ENCODE data around the gene WDR74. TPM values are rescaled to one million over a fixed set of nuclear protein-coding genes. Genes with fewer than 3 reads are reported as not detected.

Gene WDR74
- total and polyA plus RNA-seq, 2 of the 13 experiments (the other 11 are each of a cell fraction or from before 2014, with no cell fraction given) = 77.0 to 83.3 TPM

- TF ChIP-seq, protein P1, sequence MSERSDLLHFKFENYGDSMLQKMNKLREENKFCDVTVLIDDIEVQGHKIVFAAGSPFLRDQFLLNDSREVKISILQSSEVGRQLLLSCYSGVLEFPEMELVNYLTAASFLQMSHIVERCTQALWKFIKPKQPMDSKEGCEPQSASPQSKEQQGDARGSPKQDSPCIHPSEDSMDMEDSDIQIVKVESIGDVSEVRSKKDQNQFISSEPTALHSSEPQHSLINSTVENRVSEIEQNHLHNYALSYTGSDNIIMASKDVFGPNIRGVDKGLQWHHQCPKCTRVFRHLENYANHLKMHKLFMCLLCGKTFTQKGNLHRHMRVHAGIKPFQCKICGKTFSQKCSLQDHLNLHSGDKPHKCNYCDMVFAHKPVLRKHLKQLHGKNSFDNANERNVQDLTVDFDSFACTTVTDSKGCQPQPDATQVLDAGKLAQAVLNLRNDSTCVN (CRISPR knock-in tag; IDR thresholded peaks at IDR 0.05; ENCODE audit: borderline replicate concordance) = no peak
- TF ChIP-seq KMT2A (CRISPR knock-in tag; IDR thresholded peaks at IDR 0.05) (peak; percentile 89; the same call in 1 of the 2 replicates), NCOA5 (CRISPR knock-in tag; IDR thresholded peaks at IDR 0.05) (peak; percentile 97), PITX1 (CRISPR knock-in tag; IDR thresholded peaks at IDR 0.05) (peak; percentile 83), PPARG (CRISPR knock-in tag; conservative IDR thresholded peaks at IDR 0.05) (peak; percentile 92), THAP9 (CRISPR knock-in tag; IDR thresholded peaks at IDR 0.05; ENCODE audit: borderline replicate concordance) (no peak), ZNF569 (CRISPR knock-in tag; IDR thresholded peaks at IDR 0.05; ENCODE audit: borderline replicate concordance) (no peak), CSRNP1 (CRISPR knock-in tag; IDR thresholded peaks at IDR 0.05) (peak; percentile 27; the same call in 1 of the 2 replicates), ZNF124 (CRISPR knock-in tag; IDR thresholded peaks at IDR 0.05) (peak; percentile 98; the same call in 1 of the 2 replicates), IKZF4 (CRISPR knock-in tag; IDR thresholded peaks at IDR 0.05; ENCODE audit: borderline replicate concordance, low read depth, not compliant biosample characterization) (no peak), ZNF510 (CRISPR knock-in tag; IDR thresholded peaks at IDR 0.05; ENCODE audit: low read depth) (peak; percentile 72; the same call in 1 of the 2 replicates)
- TF ChIP-seq, protein P2, sequence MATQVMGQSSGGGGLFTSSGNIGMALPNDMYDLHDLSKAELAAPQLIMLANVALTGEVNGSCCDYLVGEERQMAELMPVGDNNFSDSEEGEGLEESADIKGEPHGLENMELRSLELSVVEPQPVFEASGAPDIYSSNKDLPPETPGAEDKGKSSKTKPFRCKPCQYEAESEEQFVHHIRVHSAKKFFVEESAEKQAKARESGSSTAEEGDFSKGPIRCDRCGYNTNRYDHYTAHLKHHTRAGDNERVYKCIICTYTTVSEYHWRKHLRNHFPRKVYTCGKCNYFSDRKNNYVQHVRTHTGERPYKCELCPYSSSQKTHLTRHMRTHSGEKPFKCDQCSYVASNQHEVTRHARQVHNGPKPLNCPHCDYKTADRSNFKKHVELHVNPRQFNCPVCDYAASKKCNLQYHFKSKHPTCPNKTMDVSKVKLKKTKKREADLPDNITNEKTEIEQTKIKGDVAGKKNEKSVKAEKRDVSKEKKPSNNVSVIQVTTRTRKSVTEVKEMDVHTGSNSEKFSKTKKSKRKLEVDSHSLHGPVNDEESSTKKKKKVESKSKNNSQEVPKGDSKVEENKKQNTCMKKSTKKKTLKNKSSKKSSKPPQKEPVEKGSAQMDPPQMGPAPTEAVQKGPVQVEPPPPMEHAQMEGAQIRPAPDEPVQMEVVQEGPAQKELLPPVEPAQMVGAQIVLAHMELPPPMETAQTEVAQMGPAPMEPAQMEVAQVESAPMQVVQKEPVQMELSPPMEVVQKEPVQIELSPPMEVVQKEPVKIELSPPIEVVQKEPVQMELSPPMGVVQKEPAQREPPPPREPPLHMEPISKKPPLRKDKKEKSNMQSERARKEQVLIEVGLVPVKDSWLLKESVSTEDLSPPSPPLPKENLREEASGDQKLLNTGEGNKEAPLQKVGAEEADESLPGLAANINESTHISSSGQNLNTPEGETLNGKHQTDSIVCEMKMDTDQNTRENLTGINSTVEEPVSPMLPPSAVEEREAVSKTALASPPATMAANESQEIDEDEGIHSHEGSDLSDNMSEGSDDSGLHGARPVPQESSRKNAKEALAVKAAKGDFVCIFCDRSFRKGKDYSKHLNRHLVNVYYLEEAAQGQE (IDR thresholded peaks at IDR 0.05; ENCODE audit: borderline replicate concordance in 1 of 2, low read depth in 1 of 2, low read length in 2 of 2) = peak in 1 of 2 experiments; percentile 79; a peak in 2 of 4 replicates
- TF ChIP-seq, protein P3, sequence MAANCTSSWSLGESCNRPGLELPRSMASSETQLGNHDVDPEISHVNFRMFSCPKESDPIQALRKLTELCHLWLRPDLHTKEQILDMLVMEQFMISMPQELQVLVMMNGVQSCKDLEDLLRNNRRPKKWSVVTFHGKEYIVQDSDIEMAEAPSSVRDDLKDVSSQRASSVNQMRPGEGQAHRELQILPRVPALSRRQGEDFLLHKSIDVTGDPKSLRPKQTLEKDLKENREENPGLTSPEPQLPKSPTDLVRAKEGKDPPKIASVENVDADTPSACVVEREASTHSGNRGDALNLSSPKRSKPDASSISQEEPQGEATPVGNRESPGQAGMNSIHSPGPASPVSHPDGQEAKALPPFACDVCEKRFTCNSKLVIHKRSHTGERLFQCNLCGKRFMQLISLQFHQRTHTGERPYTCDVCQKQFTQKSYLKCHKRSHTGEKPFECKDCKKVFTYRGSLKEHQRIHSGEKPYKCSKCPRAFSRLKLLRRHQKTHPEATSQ (CRISPR knock-in tag; IDR thresholded peaks at IDR 0.05; ENCODE audit: borderline replicate concordance) = peak; percentile 84; the same call in 1 of the 2 replicates
- TF ChIP-seq, protein P4, sequence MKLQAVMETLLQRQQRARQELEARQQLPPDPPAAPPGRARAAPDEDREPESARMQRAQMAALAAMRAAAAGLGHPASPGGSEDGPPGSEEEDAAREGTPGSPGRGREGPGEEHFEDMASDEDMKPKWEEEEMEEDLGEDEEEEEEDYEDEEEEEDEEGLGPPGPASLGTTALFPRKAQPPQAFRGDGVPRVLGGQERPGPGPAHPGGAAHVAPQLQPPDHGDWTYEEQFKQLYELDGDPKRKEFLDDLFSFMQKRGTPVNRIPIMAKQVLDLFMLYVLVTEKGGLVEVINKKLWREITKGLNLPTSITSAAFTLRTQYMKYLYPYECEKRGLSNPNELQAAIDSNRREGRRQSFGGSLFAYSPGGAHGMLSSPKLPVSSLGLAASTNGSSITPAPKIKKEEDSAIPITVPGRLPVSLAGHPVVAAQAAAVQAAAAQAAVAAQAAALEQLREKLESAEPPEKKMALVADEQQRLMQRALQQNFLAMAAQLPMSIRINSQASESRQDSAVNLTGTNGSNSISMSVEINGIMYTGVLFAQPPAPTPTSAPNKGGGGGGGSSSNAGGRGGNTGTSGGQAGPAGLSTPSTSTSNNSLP (IDR thresholded peaks at IDR 0.05; ENCODE audit: low read depth, low read length) = peak; percentile 95
Measured at GRCh38 chr11:62841361-62842170, 2.2 kb upstream of the WDR74 start (continued).

Data from HepG2 (cell line).